DOHH2 (cell line): ENCODE measurements around the gene ACAA1.

Source experiments
- EZH2phosphoT487 ChIP-seq: fragments of 200-600 bp; sonication (generic); IDR thresholded peaks from 2 replicates; pipeline ENCODE4 v1.6.1; 2017; ENCODE audit warnings: borderline replicate concordance, mild to moderate bottlenecking, antibody characterized with exemption, low read length, moderate library complexity, mixed read lengths
- TF ChIP-seq, protein P1 (sequence below): fragments of 200-600 bp; sonication (generic); IDR thresholded peaks from one replicate; pipeline ENCODE4 v1.5.1; 2014; ENCODE audit warnings: antibody characterized with exemption, mild to moderate bottlenecking, low read depth, low read length; ENCODE audit not compliant: poor library complexity, severe bottlenecking

DNA sequence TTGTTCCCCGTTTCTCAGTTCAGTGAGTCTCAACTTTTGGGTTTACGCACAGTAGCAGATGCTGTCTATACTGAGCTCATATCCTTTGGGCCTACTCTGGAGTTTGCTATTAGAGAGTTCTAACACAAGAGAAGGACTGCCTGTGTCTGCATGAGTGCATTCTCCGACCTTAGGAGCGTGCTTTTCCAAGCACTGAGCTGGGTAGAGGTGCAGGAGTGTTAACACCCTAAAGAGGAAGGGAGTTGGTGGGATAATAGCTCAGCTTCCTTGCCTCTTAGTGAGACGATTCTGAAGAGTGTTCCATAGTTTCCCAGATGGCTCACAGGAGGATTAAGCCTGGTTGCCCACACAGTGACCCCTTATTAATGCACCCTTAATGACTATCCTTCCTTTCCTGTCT lies 21.5 kb upstream of the ACAA1 start:
- TF ChIP-seq, protein P1, sequence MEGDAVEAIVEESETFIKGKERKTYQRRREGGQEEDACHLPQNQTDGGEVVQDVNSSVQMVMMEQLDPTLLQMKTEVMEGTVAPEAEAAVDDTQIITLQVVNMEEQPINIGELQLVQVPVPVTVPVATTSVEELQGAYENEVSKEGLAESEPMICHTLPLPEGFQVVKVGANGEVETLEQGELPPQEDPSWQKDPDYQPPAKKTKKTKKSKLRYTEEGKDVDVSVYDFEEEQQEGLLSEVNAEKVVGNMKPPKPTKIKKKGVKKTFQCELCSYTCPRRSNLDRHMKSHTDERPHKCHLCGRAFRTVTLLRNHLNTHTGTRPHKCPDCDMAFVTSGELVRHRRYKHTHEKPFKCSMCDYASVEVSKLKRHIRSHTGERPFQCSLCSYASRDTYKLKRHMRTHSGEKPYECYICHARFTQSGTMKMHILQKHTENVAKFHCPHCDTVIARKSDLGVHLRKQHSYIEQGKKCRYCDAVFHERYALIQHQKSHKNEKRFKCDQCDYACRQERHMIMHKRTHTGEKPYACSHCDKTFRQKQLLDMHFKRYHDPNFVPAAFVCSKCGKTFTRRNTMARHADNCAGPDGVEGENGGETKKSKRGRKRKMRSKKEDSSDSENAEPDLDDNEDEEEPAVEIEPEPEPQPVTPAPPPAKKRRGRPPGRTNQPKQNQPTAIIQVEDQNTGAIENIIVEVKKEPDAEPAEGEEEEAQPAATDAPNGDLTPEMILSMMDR, result no peak
- no peak for TF ChIP-seq EZH2phosphoT487
